ENCODE measurements around the gene WDR20.

The WDR20 gene

GRCh38 chr14:102158797-102159196 is 19.1 kb downstream of the WDR20 start:
- TF ChIP-seq TAF1 (IDR thresholded peaks at IDR 0.05; ENCODE audit: low read depth) (no peak), USF1 (IDR thresholded peaks at IDR 0.05) (no peak), CREB1 (IDR thresholded peaks at IDR 0.05; ENCODE audit: low read depth) (no peak), EGR1 (IDR thresholded peaks at IDR 0.05) (no peak), MAX (IDR thresholded peaks at IDR 0.05) (no peak), NFIC (IDR thresholded peaks at IDR 0.05) (no peak), ZBTB7A (IDR thresholded peaks at IDR 0.05; ENCODE audit: low read depth) (no peak), YY1 (IDR thresholded peaks at IDR 0.05; ENCODE audit: low read depth) (no peak), REST (IDR thresholded peaks at IDR 0.05; ENCODE audit: low read depth) (no peak), TEAD4 (IDR thresholded peaks at IDR 0.05) (no peak), RAD21 (IDR thresholded peaks at IDR 0.05; ENCODE audit: low read depth) (no peak), TCF12 (IDR thresholded peaks at IDR 0.05; ENCODE audit: low read depth) (no peak), EP300 (IDR thresholded peaks at IDR 0.05; ENCODE audit: borderline replicate concordance) (no peak), FOXM1 (IDR thresholded peaks at IDR 0.05; ENCODE audit: borderline replicate concordance, low read depth) (no peak)

GRCh38 chr14:102159841-102160240 is 20.1 kb downstream of the WDR20 start:
- TF ChIP-seq TAF1 (IDR thresholded peaks at IDR 0.05; ENCODE audit: low read depth) (no peak), EGR1 (IDR thresholded peaks at IDR 0.05) (no peak), FOXM1 (IDR thresholded peaks at IDR 0.05; ENCODE audit: borderline replicate concordance, low read depth) (no peak), CREB1 (IDR thresholded peaks at IDR 0.05; ENCODE audit: low read depth) (no peak), NFIC (IDR thresholded peaks at IDR 0.05) (no peak), CEBPB (IDR thresholded peaks at IDR 0.05) (no peak), TCF12 (IDR thresholded peaks at IDR 0.05; ENCODE audit: low read depth) (no peak), EP300 (IDR thresholded peaks at IDR 0.05; ENCODE audit: borderline replicate concordance) (no peak), YY1 (IDR thresholded peaks at IDR 0.05; ENCODE audit: low read depth) (no peak)

- no peak for TF ChIP-seq CEBPB (IDR thresholded peaks at IDR 0.05)
- no peak for TF ChIP-seq USF1 (IDR thresholded peaks at IDR 0.05)
- TF ChIP-seq ZBTB7A (IDR thresholded peaks at IDR 0.05; ENCODE audit: low read depth) = no peak
These were observed 22.8 kb downstream of the WDR20 start for GRCh38 chr14:102162487-102162886.

GRCh38 chr14:102164241-102164641 is 24.5 kb downstream of the WDR20 start:
- TF ChIP-seq RAD21 (IDR thresholded peaks at IDR 0.05; ENCODE audit: low read depth) (no peak), USF1 (IDR thresholded peaks at IDR 0.05) (0 out of 2 replicates have a peak, but pooled peaks have one; percentile 23)

GRCh38 chr14:102164965-102165364 is 25.3 kb downstream of the WDR20 start:
- TF ChIP-seq RAD21 (IDR thresholded peaks at IDR 0.05; ENCODE audit: low read depth) = no peak

GRCh38 chr14:102170061-102170460 is 30.4 kb downstream of the WDR20 start:
- TF ChIP-seq TEAD4 (IDR thresholded peaks at IDR 0.05) (no peak), REST (IDR thresholded peaks at IDR 0.05; ENCODE audit: low read depth) (no peak), FOXM1 (IDR thresholded peaks at IDR 0.05; ENCODE audit: borderline replicate concordance, low read depth) (no peak), CEBPB (IDR thresholded peaks at IDR 0.05) (no peak), YY1 (IDR thresholded peaks at IDR 0.05; ENCODE audit: low read depth) (no peak), EP300 (IDR thresholded peaks at IDR 0.05; ENCODE audit: borderline replicate concordance) (no peak), RAD21 (IDR thresholded peaks at IDR 0.05; ENCODE audit: low read depth) (no peak), EGR1 (IDR thresholded peaks at IDR 0.05) (no peak), MAX (IDR thresholded peaks at IDR 0.05) (no peak), TCF12 (IDR thresholded peaks at IDR 0.05; ENCODE audit: low read depth) (no peak), TAF1 (IDR thresholded peaks at IDR 0.05; ENCODE audit: low read depth) (no peak), NFIC (IDR thresholded peaks at IDR 0.05) (no peak)

Measured in Ishikawa (cell line).